ENCODE measurements around the gene MDK.
A peak's percentile ranks its signal among the peaks of the same experiment; 100 is the strongest.

Gene MDK

GRCh38 chr11:46382646-46383403 is 1.4 kb downstream of the MDK start:
- no peak for DNase-seq (ENCODE audit: low spot score)

GRCh38 chr11:46383404-46383758 is 1.9 kb downstream of the MDK start:
- no peak for DNase-seq (ENCODE audit: low spot score)

- no peak for DNase-seq (ENCODE audit: low spot score)
Measured at GRCh38 chr11:46383974-46384701, 2.7 kb downstream of the MDK start.

GRCh38 chr11:46385169-46386004 is 3.9 kb downstream of the MDK start:
- no peak for DNase-seq (ENCODE audit: low spot score)

GRCh38 chr11:46386005-46386578 is 4.6 kb downstream of the MDK start:
- DNase-seq (ENCODE audit: low spot score) = no peak

- no peak for DNase-seq (ENCODE audit: low spot score)
Measured at GRCh38 chr11:46386674-46387073, 5.2 kb downstream of the MDK start.

GRCh38 chr11:46387456-46387855 is 6.0 kb downstream of the MDK start:
- no peak for DNase-seq (ENCODE audit: low spot score)

- no peak for DNase-seq (ENCODE audit: low spot score)
Measured at GRCh38 chr11:46387919-46388618, 6.6 kb downstream of the MDK start.

- no peak for DNase-seq (ENCODE audit: low spot score)
Measured at GRCh38 chr11:46388619-46389449, 7.4 kb downstream of the MDK start.

GRCh38 chr11:46389450-46390330 is 8.2 kb downstream of the MDK start:
- no peak for DNase-seq (ENCODE audit: low spot score)

- no peak for DNase-seq (ENCODE audit: low spot score)
Measured at GRCh38 chr11:46390331-46391171, 9.1 kb downstream of the MDK start.

GRCh38 chr11:46391186-46391577 is 9.7 kb downstream of the MDK start:
- no peak for DNase-seq (ENCODE audit: low spot score)

GRCh38 chr11:46391578-46392420 is 10.3 kb downstream of the MDK start, which contains the start of gene CHRM4:
Gene CHRM4, minus strand, starts transcription at chr11:46391776. Its CDS starts 5,219 bp downstream, at chr11:46386557.
- DNase-seq (ENCODE audit: low spot score) = no peak

- peak; percentile 64 for DNase-seq (ENCODE audit: low spot score)
Measured at GRCh38 chr11:46392421-46393230, 11.2 kb downstream of the MDK start.

- no peak for DNase-seq (ENCODE audit: low spot score)
Measured at GRCh38 chr11:46393231-46393616, 11.8 kb downstream of the MDK start.

- no peak for DNase-seq (ENCODE audit: low spot score)
Measured at GRCh38 chr11:46393759-46394158, 12.3 kb downstream of the MDK start.

GRCh38 chr11:46397526-46397925 is 16.1 kb downstream of the MDK start:
- no peak for DNase-seq (ENCODE audit: low spot score)

All from putamen (tissue), 1 donor.